HG02981 (cell line): ENCODE results near the gene GPR87.

Experiments
- ATAC-seq: cut with Tn5 transposase; IDR thresholded peaks from one replicate; pipeline ENCODE4 v1.9.1; 2021; ENCODE audit warnings: mild to moderate bottlenecking, moderate library complexity; ENCODE audit not compliant: unreplicated experiment

GPR87 gene

GRCh38 chr3:151316267-151316991 is at the start of gene GPR87:
Gene GPR87 (minus strand): TSS chr3:151316820. CDS start chr3:151300100, 16,720 bp downstream.
- ATAC-seq: no peak

GRCh38 chr3:151362751-151363174 is 46.1 kb upstream of the GPR87 start:
- no peak for ATAC-seq

GRCh38 chr3:151357463-151357850 is 40.8 kb upstream of the GPR87 start:
- ATAC-seq: no peak

GRCh38 chr3:151356794-151357462 is 40.3 kb upstream of the GPR87 start:
- ATAC-seq: no peak

GRCh38 chr3:151351648-151352047 is 35.0 kb upstream of the GPR87 start:
- ATAC-seq: peak; percentile 24

- peak; percentile 80 for ATAC-seq
Measured at GRCh38 chr3:151351219-151351618, 34.6 kb upstream of the GPR87 start.

GRCh38 chr3:151350656-151351055 is 34.0 kb upstream of the GPR87 start:
- no peak for ATAC-seq

GRCh38 chr3:151347432-151347831 is 30.8 kb upstream of the GPR87 start:
- ATAC-seq: no peak

GRCh38 chr3:151346292-151346691 is 29.7 kb upstream of the GPR87 start:
- no peak for ATAC-seq

- ATAC-seq: no peak
Measured at GRCh38 chr3:151345859-151346258, 29.2 kb upstream of the GPR87 start.

- ATAC-seq: no peak
Measured at GRCh38 chr3:151331696-151332095, 15.1 kb upstream of the GPR87 start.

- ATAC-seq: no peak
Measured at GRCh38 chr3:151330899-151331298, 14.3 kb upstream of the GPR87 start.

- ATAC-seq: no peak
Measured at GRCh38 chr3:151330379-151330778, 13.8 kb upstream of the GPR87 start.

GRCh38 chr3:151329363-151329762 is 12.7 kb upstream of the GPR87 start, which contains the start of gene P2RY13:
Gene P2RY13 (minus strand): TSS chr3:151329549. CDS start chr3:151329528, 21 bp downstream.
- no peak for ATAC-seq

- ATAC-seq: peak; percentile 48
Measured at GRCh38 chr3:151328298-151328995, 11.8 kb upstream of the GPR87 start.

- no peak for ATAC-seq
Measured at GRCh38 chr3:151327571-151328198, 11.1 kb upstream of the GPR87 start.

GRCh38 chr3:151322511-151322910 is 5.9 kb upstream of the GPR87 start:
- ATAC-seq: no peak

- ATAC-seq: no peak
Measured at GRCh38 chr3:151321526-151321925, 4.9 kb upstream of the GPR87 start.

GRCh38 chr3:151320131-151320530 is 3.5 kb upstream of the GPR87 start:
- no peak for ATAC-seq

GRCh38 chr3:151319628-151320027 is 3.0 kb upstream of the GPR87 start:
- no peak for ATAC-seq

GRCh38 chr3:151318991-151319390 is 2.4 kb upstream of the GPR87 start:
- ATAC-seq: no peak
